Heart right ventricle (tissue), 16 donors: ENCODE measurements around the gene TIMELESS. TPM values are rescaled to one million over a fixed set of nuclear protein-coding genes. Genes with fewer than 3 reads are reported as not detected.
"Not testable (repeated sequence)": the region's sequence is repeated elsewhere in the genome, so short reads cannot be mapped to it uniquely, and the experiment has no call there.

Experiments
- ATAC-seq, 8 donors: fragments of 200-7000 bp; cut with Tn5 transposase; one replicate each; pipeline ENCODE4 v1.9.1; 2020; ENCODE audit warnings: mild to moderate bottlenecking in 8 of 8, moderate library complexity in 8 of 8, moderate number of reproducible peaks in 1 of 8
- DNase-seq, 2 donors: peaks; one replicate each; pipeline ENCODE4 v3.0.0-alpha.2; 2020
- H3K27ac ChIP-seq, 10 donors: fragments of 200-600 bp; sonication (generic) in 2 of 10; one replicate each; pipeline versions ENCODE4 v1.5.0 to v1.8.0; 2020 to 2022; ENCODE audit warnings: mild to moderate bottlenecking in 3 of 10
- H3K27me3 ChIP-seq, 7 donors: fragments of 200-600 bp; one replicate each; pipeline ENCODE4 v1.8.0; 2021 to 2022; ENCODE audit warnings: mild to moderate bottlenecking in 2 of 7
- H3K36me3 ChIP-seq, 9 donors: fragments of 200-600 bp; sonication (generic) in 1 of 9; one replicate each; pipeline versions ENCODE4 v1.5.0 to v1.8.0; 2020 to 2022; ENCODE audit warnings: mild to moderate bottlenecking in 2 of 9
- H3K4me1 ChIP-seq, 9 donors: fragments of 200-600 bp; sonication (generic) in 1 of 9; one replicate each; pipeline versions ENCODE4 v1.5.0 to v1.8.0; 2020 to 2022; ENCODE audit warnings: mild to moderate bottlenecking in 4 of 9
- H3K4me3 ChIP-seq, 10 donors: fragments of 200-600 bp; sonication (generic) in 2 of 10; one replicate each; pipeline versions ENCODE4 v1.5.0 to v1.8.0; 2020 to 2022; ENCODE audit warnings: mild to moderate bottlenecking in 7 of 10, moderate library complexity in 2 of 10
- H3K9me3 ChIP-seq, 11 donors: fragments of 200-600 bp in 10 of 11; sonication (generic) in 2 of 11; one replicate each; pipeline versions ENCODE4 v1.5.0 to v1.8.0; 2013 to 2022; ENCODE audit warnings: mild to moderate bottlenecking in 2 of 11, control low read depth in 1 of 11, moderate library complexity in 1 of 11
- WGBS, 2 donors: extraction: QIAGEN DNeasy Blood & Tissue Kit; methylation state at CpG; one replicate each; pipeline ENCODE4 v1.1.7; 2013; ENCODE audit warnings: inconsistent platforms in 1 of 2; 5-methylcytosine and 5-hydroxymethylcytosine counted together
- intact Hi-C, 10 donors: fragments of 100-400 bp; cut with DNase I; formaldehyde crosslinking; loops; one replicate each; pipeline versions ENCODE4 v1.11.1 to v1.14.2; 2022
- polyA plus RNA-seq, 2 donors: library from polyadenylated mRNA; stranded (reverse); fragments of 200-250 nt; gene quantifications; one replicate each; pipeline ENCODE4 v1.2.3, GENCODE V29; 2013
- total RNA-seq, 10 donors: library from RNA; stranded (reverse); fragmentation: NEBNext Ultra II Directional in 3 of 10; extraction: Animal tissue kit (Norgen Biotek cat#: 25700) in 3 of 10; gene quantifications; one replicate each; pipeline versions ENCODE4 v1.2.1 to v1.2.4, GENCODE V29; 2021 to 2023
- TF ChIP-seq, protein P1 (sequence below), 9 donors: fragments of 200-600 bp; sonication (generic) in 2 of 9; IDR thresholded peaks; one replicate each; pipeline versions ENCODE4 v1.5.0 to v1.8.0; 2021 to 2022; ENCODE audit warnings: antibody characterized with exemption in 9 of 9, mild to moderate bottlenecking in 5 of 9, moderate library complexity in 1 of 9
- donor health status: Arrhythmogenic right ventricular cardiomyopathy.
- donor health status: ischemic (EF 13 %, LVEDD 7.1; RV severe dilation, severe dysfunction).
- donor health status: healthy with polysubstance abuse.
- donor health status: DM: no; HTN: yes; CAD: no.
- donor health status: DM: no; HTN: no; CAD: no.
- donor health status: ischemic (EF 25% LVEDD 6.9; RV normal size, moderate dysfunction).
- donor health status: ischemic (EF 25% LVEDD 5.7; RV mildly dilated, moderate dysfunction).
- donor health status: healthy.
- donor health status: DM: yes; HTN: yes; CAD: no.
- donor health status: Ischemic cardiomyopathy.
- donor health status: ischemic (EF 35%, LVEDD 5.7; RV mildly dilated, moderate dysfunction).
- donor health status: nonischemic (EF 11% LVEDD 7.7; RV severe dilation, severe dysfunction).
- donor health status: DM: yes; HTN: yes; CAD: no.
- donor health status: PGD.
- donor health status: ischemic (EF 29% LVEDD 5.4; RV normal size, mild dysfunction).
- donor health status: nonischemic (EF 23%, LVEDD 6.1; RV moderate dilation, normal function).

The TIMELESS gene
- total and polyA plus RNA-seq, 12 donors, result 1.0 to 5.2 (median 2.2) TPM

DNA sequence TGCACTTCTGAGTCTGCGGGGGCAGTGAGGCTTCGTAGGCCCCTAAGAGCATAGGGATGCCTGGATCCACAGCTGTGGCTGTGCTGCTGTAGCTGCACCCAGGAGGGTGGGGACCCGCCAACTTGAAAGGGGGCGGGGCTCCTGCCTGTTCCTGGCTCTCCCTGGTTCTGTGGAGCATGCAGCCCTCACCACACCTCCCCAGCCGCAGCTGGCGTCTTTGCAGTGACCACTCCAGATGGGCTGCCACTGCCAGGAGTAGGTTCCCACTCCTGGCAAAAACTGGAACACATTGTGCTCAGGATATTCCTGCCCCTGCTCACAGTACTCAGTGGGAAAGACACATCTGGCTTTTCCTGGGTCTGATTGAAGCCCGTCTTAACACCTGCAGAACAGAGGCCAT, 35.8 kb downstream of the TIMELESS start:
- ATAC-seq (peak in 3 of 8 donors; percentile 18 to 28 (median 28)), DNase-seq (no peak)
- intact Hi-C loops, result no loop called here
- Histone ChIP-seq H3K27ac (no peak overlapping the region), H3K36me3 (peaks cover 0 to 23% (median 0%) of the 10 kb centered on the region in 9 donors), H3K4me1 (peaks cover 0 to 10% (median 0%) of the 10 kb centered on the region in 9 donors), H3K27me3 (no peaks in the 10 kb centered on the region), H3K4me3 (no peak overlapping the region), H3K9me3 (no peaks in the 10 kb centered on the region)
- TF ChIP-seq, protein P1, sequence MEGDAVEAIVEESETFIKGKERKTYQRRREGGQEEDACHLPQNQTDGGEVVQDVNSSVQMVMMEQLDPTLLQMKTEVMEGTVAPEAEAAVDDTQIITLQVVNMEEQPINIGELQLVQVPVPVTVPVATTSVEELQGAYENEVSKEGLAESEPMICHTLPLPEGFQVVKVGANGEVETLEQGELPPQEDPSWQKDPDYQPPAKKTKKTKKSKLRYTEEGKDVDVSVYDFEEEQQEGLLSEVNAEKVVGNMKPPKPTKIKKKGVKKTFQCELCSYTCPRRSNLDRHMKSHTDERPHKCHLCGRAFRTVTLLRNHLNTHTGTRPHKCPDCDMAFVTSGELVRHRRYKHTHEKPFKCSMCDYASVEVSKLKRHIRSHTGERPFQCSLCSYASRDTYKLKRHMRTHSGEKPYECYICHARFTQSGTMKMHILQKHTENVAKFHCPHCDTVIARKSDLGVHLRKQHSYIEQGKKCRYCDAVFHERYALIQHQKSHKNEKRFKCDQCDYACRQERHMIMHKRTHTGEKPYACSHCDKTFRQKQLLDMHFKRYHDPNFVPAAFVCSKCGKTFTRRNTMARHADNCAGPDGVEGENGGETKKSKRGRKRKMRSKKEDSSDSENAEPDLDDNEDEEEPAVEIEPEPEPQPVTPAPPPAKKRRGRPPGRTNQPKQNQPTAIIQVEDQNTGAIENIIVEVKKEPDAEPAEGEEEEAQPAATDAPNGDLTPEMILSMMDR (IDR thresholded peaks at IDR 0.05), result no peak
- 82 to 92% methylated on average over 7 of the region's 7 CpGs for WGBS, 2 donors

DNA sequence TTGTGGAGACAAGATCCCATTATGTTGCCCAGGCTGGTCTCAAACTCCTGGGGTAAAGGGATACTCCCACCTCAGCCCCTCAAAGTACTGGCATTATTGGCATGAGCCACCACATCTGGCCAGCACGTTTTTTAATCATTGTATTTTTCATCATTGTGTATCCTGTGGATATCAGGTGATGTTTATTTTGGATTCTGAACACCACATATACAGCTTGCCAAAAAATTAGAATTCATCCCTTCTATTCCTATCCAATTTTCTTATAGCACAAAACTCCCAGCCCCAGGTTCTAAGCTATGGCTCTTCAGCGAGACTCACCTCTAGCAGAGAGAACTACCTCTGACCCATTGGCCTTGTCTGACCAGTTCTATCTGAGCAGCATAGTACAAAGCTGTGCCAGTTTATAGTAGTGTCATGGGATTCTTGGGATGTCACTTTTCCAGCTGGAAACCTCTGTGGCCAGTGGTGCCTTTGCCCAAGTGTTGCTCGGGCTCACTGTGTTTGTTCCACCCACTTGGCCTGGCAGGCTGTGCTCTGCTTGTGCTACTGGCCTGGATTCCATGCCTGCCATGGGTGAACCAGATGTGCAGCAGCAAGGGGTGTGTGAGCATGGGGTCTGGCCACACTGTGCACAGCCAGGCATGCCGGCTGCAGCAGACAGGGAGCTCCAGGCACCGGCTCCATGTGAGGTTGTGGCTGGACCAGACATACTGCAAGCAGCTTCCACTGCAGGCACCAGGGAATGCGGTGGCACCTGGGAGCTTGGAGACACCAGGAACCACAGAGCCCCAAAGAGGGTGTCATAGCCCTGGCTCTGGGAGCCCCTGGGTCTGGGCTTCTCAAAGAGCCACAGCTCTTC, 37.2 kb downstream of the TIMELESS start:
- H3K4me3 ChIP-seq, result no peak overlapping the region
- DNase-seq (no peak), ATAC-seq (peak in 5 of 8 donors; percentile 19 to 73 (median 37))
- H3K9me3 ChIP-seq, result no peaks in the 10 kb centered on the region
- WGBS, 2 donors, result 71 to 78% methylated on average over 6 of the region's 6 CpGs
- intact Hi-C loops, result no loop called here
- peaks cover 0 to 9% (median 0%) of the 10 kb centered on the region in 9 donors for H3K36me3 ChIP-seq
- H3K27ac ChIP-seq, result no peak overlapping the region
- TF ChIP-seq, protein P1 (IDR thresholded peaks at IDR 0.05), result no peak
- H3K27me3 ChIP-seq, result no peaks in the 10 kb centered on the region
- H3K4me1 ChIP-seq, result peaks cover 0 to 10% (median 0%) of the 10 kb centered on the region in 9 donors

DNA sequence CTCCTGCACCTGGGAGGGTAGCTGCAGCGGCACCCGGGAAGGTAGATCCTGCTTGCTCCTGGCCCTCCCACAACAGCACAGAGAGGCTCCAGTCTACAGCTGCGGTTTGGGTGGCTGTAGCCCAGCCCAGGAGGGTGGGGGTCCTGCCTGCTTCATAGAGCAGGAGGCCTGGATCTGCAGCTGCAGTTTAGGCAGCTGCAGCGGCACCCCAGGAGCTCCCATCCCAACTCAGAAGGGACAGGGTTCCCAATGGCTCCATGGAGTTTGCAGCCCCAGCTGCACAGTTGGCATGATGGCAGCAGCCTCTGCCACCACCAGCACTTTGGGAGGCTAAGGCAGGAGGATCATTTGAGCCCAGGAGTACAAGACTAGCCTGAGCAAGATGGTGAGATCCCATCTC, 38.5 kb downstream of the TIMELESS start:
- TF ChIP-seq, protein P1 (IDR thresholded peaks at IDR 0.05), result no peak
- Histone ChIP-seq H3K4me1 (peaks cover 0 to 10% (median 0%) of the 10 kb centered on the region in 9 donors), H3K9me3 (no peaks in the 10 kb centered on the region), H3K4me3 (no peak overlapping the region), H3K36me3 (no peaks in the 10 kb centered on the region), H3K27ac (no peak overlapping the region), H3K27me3 (no peaks in the 10 kb centered on the region)
- 87 to 94% methylated on average over 4 of the region's 4 CpGs for WGBS, 2 donors
- no peak for ATAC-seq
- DNase-seq, result no peak
- intact Hi-C loops, result no loop called here

DNA sequence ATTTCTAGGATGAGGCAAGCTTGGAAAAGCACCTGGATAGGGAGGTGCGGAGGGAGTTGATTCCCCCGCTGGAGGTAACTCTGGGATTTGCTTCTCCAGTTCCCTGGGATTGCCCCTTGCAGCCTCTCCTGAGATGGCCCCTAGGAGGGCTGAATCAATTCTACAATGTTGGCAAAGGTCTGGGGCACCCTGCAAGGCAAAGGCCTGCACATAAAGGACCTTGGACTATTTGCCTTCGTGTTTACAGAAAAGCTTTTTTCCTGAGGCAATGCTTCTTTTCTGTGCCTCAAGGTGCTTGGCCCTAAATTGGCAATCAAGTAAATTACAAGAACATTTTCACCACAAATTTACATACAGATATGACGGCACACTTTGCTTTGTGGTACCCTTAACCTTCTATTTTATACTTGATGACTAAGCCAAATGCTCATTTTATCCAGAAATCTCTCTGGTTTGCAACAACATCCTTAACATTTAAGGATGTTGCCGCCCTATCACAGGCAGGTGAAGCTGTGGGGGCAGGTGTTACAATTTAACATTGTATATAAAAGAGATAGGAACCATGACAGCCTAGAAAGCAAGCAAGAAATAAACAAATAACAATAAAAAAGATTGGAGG, 40.3 kb downstream of the TIMELESS start:
- Histone ChIP-seq H3K27me3 (no peaks in the 10 kb centered on the region), H3K9me3 (no peaks in the 10 kb centered on the region), H3K4me1 (peaks cover 0 to 10% (median 0%) of the 10 kb centered on the region in 9 donors), H3K27ac (no peak overlapping the region), H3K36me3 (no peaks in the 10 kb centered on the region), H3K4me3 (no peak overlapping the region)
- TF ChIP-seq, protein P1 (IDR thresholded peaks at IDR 0.05), result no peak
- 92 to 93% methylated on average over 5 of the region's 5 CpGs for WGBS, 2 donors
- ATAC-seq (no peak), DNase-seq (no peak)
- intact Hi-C loops, result no loop called here

DNA sequence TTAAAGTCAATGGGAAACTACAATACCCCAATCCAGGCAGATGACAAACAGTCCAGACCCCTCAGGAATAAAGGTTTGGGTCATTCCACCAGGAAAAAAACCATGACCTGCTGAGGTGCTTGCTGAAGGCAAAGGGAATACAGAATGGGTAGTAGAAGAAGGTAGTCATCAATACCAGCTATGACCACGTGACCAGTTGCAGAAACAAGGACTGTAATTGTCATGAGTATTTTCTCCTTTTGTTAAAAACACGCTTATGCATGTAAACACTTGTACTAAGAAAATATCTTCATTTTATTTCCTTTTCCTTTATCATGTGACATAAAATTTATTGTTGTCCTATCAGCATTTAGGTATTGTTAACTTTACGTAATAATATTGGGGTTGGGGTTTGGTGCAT, 45.0 kb downstream of the TIMELESS start:
- ATAC-seq, DNase-seq, H3K4me1 ChIP-seq, intact Hi-C loops, H3K27ac ChIP-seq, H3K27me3 ChIP-seq, H3K36me3 ChIP-seq, H3K9me3 ChIP-seq, H3K4me3 ChIP-seq: not testable (repeated sequence)
- 55 to 95% methylated on average over 3 of the region's 3 CpGs for WGBS, 2 donors

DNA sequence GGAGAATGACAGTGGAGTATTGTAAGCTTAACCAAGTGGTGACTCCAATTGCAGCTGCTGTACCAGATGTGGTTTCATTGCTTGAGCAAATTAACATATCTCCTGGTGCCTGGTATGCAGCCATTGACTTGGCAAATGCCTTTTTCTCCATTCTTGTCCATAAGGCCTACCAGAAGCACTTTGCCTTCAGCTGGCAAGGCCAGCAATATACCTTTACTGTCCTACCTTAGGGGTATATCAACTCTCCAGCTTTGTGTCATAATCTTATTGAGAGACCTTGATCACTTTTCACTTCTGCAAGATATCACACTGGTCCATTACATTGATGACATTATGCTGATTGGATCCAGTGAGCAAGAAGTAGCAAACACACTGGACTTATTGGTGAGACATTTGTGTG, 47.6 kb downstream of the TIMELESS start:
- ATAC-seq, intact Hi-C loops, DNase-seq, H3K4me3 ChIP-seq, H3K27me3 ChIP-seq, H3K36me3 ChIP-seq, H3K27ac ChIP-seq, H3K4me1 ChIP-seq: not testable (repeated sequence)
- H3K9me3 ChIP-seq, result peaks cover 0 to 18% (median 12%) of the 10 kb centered on the region in 11 donors

DNA sequence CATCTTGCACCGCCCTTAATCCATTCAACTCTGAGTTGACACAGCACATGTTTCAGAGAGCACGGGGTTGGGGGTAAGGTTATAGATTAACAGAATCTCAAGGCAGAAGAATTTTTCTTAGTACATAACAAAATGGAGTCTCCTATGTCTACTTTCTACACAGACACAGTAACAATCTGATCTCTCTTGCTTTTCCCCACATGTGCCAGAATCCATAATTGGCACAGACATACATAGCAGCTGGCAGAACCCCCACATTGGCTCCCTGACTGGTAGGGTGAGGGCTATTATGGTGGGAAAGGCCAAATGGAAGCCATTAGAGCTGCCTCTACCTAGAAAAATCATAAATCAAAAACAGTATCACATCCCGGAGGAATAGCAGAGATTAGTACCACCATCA, 48.1 kb downstream of the TIMELESS start:
- ATAC-seq, H3K27me3 ChIP-seq, H3K4me1 ChIP-seq, H3K36me3 ChIP-seq, intact Hi-C loops, DNase-seq, H3K4me3 ChIP-seq, H3K27ac ChIP-seq: not testable (repeated sequence)
- peaks cover 0 to 18% (median 12%) of the 10 kb centered on the region in 11 donors for H3K9me3 ChIP-seq
- WGBS, 2 donors, result 94 to 100% methylated on average over 1 of the region's 3 CpGs
